ENCODE data around the gene OR5T1. TPM values are rescaled to one million over a fixed set of nuclear protein-coding genes. Genes with fewer than 3 reads are reported as not detected.

OR5T1 gene
- total RNA-seq: not detected in 2 replicates

GRCh38 chr11:56273854-56274253 lies at the start of gene OR5T1:
TSS of gene OR5T1 (plus strand) at chr11:56274154. CDS start at chr11:56275639, 1,485 bp downstream.

GRCh38 chr11:56234155-56234554 lies 39.8 kb upstream of the OR5T1 start, which contains the start of gene OR5T2:
TSS of gene OR5T2 (minus strand) at chr11:56234255. CDS start at chr11:56233062, 1,193 bp downstream.

GRCh38 chr11:56251954-56252353 lies 22.0 kb upstream of the OR5T1 start, which contains the start of gene OR5T3:
TSS of gene OR5T3 (plus strand) at chr11:56252254. CDS start at chr11:56252254, 0 bp downstream.

GRCh38 chr11:56292154-56292553 lies 18.2 kb downstream of the OR5T1 start, which contains the start of gene OR8H1:
TSS of gene OR8H1 (minus strand) at chr11:56292254. CDS start at chr11:56291062, 1,192 bp downstream.

GRCh38 chr11:56314844-56315243 lies 40.9 kb downstream of the OR5T1 start, which contains the start of gene OR8K3:
TSS of gene OR8K3 (plus strand) at chr11:56315144. CDS start at chr11:56318307, 3,163 bp downstream.

Other genes starting within 250 kb of the OR5T1 start
- gene OR5AS1, start 246.5 kb upstream of the OR5T1 start, total RNA-seq: not detected in 2 replicates
- gene OR8I2, start 180.8 kb upstream of the OR5T1 start, total RNA-seq: not detected in 2 replicates
- not detected in 2 replicates for gene OR8H2, start 170.5 kb upstream of the OR5T1 start, total RNA-seq
- not detected in 2 replicates for gene OR8H3, start 151.8 kb upstream of the OR5T1 start, total RNA-seq
- gene OR8J3, start 134.0 kb upstream of the OR5T1 start, total RNA-seq: not detected in 2 replicates
- not detected in 2 replicates for gene OR8K5, start 113.8 kb upstream of the OR5T1 start, total RNA-seq
- not detected in 2 replicates for gene OR5J2, start 97.5 kb upstream of the OR5T1 start, total RNA-seq
- gene OR5T2, start 39.9 kb upstream of the OR5T1 start, total RNA-seq: not detected in 2 replicates
- not detected in 2 replicates for gene OR5T3, start 21.9 kb upstream of the OR5T1 start, total RNA-seq
- not detected in 2 replicates for gene OR8H1, start 18.1 kb downstream of the OR5T1 start, total RNA-seq
- gene OR8K3, start 41.0 kb downstream of the OR5T1 start, total RNA-seq: not detected in 2 replicates
- not detected in 2 replicates for gene OR8K1, start 71.9 kb downstream of the OR5T1 start, total RNA-seq
- not detected in 2 replicates for gene OR8J1, start 80.1 kb downstream of the OR5T1 start, total RNA-seq
- not detected in 2 replicates for gene OR8U1, start 101.5 kb downstream of the OR5T1 start, total RNA-seq
- gene OR5AL1, start 138.5 kb downstream of the OR5T1 start, total RNA-seq: not detected in 2 replicates
- not detected in 2 replicates for gene OR5M3, start 199.2 kb downstream of the OR5T1 start, total RNA-seq
- gene OR5M8, start 217.2 kb downstream of the OR5T1 start, total RNA-seq: not detected in 2 replicates